Ectodermal cell (in vitro differentiated cells): ENCODE data around the gene GPR17.

ENCODE experiments used
- H3K27ac ChIP-seq: 2 replicates; pipeline ENCODE4 v1.7.0; 2013; ENCODE audit warnings: mild to moderate bottlenecking, low read depth, low read length; ENCODE audit not compliant: insufficient read depth, poor library complexity, severe bottlenecking
- H3K27me3 ChIP-seq: 2 replicates; pipeline ENCODE4 v1.7.0; 2013; ENCODE audit warnings: mild to moderate bottlenecking, low read length; ENCODE audit not compliant: insufficient read depth, control insufficient read depth, poor library complexity, severe bottlenecking
- H3K36me3 ChIP-seq: one replicate; pipeline ENCODE4 v1.7.0; 2013; ENCODE audit warnings: low read length; ENCODE audit not compliant: control insufficient read depth, insufficient read depth
- H3K4me1 ChIP-seq: one replicate; pipeline ENCODE4 v1.7.0; 2013; ENCODE audit warnings: low read length; ENCODE audit not compliant: control insufficient read depth, insufficient read depth
- H3K4me3 ChIP-seq: 2 replicates; pipeline ENCODE4 v1.7.0; 2013; ENCODE audit warnings: low read depth, low read length, control low read depth; ENCODE audit not compliant: insufficient read depth
- H3K9me3 ChIP-seq: 2 replicates; pipeline ENCODE4 v1.7.0; 2013; ENCODE audit warnings: mild to moderate bottlenecking, low read length, moderate library complexity; ENCODE audit not compliant: control insufficient read depth
- WGBS, 2 experiments: methylation state at CpG; one replicate each; pipeline ENCODE4 v1.1.7; 2013; ENCODE audit warnings: missing lambda C conversion rate in 2 of 2; 5-methylcytosine and 5-hydroxymethylcytosine counted together

The GPR17 gene

DNA sequence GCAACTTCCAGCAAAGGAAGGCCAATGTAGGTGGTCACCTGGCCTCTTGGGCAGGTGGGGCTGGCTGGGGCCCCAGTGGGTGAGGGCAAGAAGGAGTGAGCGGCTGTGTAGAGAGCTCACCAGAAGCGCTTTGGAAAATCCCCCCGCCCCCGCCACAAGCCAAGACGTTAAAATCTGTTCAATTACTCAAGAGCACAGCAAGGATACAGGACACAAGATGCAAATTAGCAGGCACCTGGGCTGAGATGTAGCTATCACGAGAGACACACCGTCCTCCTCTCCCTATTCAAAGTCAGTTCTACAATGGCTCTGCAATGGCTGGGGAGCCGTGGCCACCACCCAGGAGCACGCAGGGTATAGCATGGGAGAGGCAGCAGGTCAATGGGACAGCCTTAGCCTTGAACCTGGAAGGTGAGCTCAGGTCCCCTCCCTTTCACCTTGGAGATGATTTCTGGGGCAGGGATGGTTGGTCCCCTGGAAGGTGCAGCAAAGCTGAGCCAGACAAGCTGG lies 38.5 kb upstream of the GPR17 start:
- Histone ChIP-seq H3K36me3 (no peaks in the 10 kb centered on the region), H3K9me3 (no peaks in the 10 kb centered on the region), H3K4me3 (no peak overlapping the region), H3K27me3 (no peaks in the 10 kb centered on the region), H3K4me1 (no peaks in the 10 kb centered on the region), H3K27ac (no peak overlapping the region)
- WGBS, 2 experiments: 91 to 94% methylated on average over 9 of the region's 9 CpGs

DNA sequence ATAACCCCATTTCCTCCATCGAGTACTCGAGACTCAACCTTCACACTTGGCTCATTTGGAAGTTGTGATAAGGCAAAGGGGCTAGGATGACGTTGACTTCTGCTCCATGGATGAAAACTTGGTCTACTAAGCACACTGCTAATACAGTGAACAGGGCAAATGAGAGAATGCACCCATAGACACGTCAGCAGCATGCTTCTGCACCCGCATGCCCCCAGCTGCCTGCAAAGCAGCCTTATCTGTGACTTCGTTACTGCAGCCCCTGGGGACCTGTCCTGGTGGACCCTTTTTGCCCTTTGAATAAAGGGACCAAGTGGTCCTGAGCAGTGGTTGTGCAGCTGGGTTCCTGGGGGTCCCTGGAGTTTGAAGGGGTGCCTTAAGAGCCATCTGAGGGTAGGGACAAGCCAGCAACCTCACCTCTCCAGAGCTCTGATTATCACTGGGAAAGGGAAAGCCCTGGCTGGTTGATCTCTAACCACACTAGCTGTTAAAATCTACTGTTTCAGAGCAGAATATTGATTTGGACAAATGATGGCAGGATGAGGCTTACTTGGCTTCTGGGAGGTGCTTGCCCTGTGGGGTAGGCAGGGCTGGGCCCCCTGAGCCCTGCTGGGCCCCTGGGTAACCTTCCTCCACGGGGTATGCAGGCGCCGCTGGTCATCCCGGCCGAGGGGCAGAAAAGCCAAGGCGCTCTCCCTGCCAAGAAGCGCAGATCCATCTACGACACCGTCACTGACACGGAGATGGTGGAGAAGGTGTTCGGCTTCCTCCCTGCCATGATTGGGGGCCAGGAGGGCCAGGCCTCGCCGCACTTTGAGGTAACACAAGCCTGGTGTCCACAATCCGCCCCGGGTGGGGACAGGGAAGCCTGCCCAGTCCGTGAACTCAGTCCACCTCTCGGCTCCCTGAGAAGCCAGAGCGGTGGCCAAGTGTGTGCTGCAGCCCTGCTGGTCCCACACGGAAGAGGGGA lies 37.6 kb upstream of the GPR17 start:
- no peak overlapping the region for H3K27ac ChIP-seq
- 91 to 92% methylated on average over 25 of the region's 25 CpGs for WGBS, 2 experiments
- no peaks in the 10 kb centered on the region for H3K27me3 ChIP-seq
- H3K4me1 ChIP-seq: no peaks in the 10 kb centered on the region
- no peaks in the 10 kb centered on the region for H3K36me3 ChIP-seq
- H3K9me3 ChIP-seq: no peaks in the 10 kb centered on the region
- H3K4me3 ChIP-seq: no peak overlapping the region

DNA sequence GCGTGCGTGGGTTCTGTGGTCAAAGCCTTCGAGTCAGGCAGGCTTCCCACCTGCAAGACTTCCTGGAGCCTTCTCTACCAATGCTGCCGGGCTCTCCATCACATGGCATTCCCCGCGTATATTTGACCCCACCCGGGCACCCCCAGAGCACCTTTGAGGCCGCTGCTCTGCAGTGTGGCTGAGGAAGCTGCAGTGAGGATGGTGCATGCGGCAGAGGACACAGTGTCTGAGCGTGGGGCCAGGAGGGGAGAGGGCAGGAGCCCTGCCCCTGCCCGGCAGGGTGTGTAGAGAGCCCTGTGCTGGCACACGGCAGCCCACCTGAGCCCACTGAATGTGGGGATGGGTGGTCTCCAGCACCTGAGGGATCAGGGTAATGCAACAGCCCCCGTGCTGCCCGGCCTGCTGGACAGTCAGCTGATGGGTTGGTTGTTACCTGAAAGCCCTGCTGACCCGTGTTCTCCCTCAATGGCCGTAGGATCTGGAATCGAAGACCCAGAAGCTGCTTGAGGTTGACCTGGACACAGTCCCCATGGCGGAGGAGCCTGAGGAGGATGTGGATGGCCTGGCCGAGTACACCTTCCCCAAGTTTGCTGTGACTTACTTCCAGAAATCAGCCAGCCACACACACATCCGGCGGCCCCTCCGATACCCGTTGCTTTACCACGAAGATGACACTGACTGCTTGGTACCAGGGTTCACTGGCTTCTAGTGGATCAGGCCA lies 36.8 kb upstream of the GPR17 start:
- H3K27ac ChIP-seq: no peak overlapping the region
- H3K4me1 ChIP-seq: no peaks in the 10 kb centered on the region
- H3K27me3 ChIP-seq: no peaks in the 10 kb centered on the region
- 87 to 88% methylated on average over 24 of the region's 24 CpGs for WGBS, 2 experiments
- H3K36me3 ChIP-seq: no peaks in the 10 kb centered on the region
- H3K4me3 ChIP-seq: no peak overlapping the region
- H3K9me3 ChIP-seq: no peaks in the 10 kb centered on the region

DNA sequence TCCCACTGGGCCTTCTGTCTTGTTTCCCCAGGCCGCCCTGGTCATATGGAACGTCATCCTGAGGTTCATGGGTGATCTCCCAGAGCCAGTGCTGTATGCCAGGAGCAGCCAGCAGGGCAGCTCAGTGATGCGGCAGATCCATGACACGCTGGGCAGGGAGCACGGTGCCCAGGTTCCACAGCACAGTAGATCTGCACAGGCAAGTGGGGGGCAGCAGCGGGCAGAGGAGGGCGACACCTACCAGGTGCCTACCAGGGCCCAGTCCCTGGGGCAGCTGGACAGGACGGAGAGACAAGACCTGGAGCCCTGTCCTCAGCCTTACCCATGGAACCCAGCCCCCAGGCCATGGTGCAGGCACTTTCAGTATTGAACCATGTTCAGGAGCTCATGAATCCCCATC lies 36.1 kb upstream of the GPR17 start:
- 91 to 97% methylated on average over 8 of the region's 8 CpGs for WGBS, 2 experiments
- Histone ChIP-seq H3K27me3 (no peaks in the 10 kb centered on the region), H3K4me3 (no peak overlapping the region), H3K4me1 (no peaks in the 10 kb centered on the region), H3K9me3 (no peaks in the 10 kb centered on the region), H3K36me3 (no peaks in the 10 kb centered on the region), H3K27ac (no peak overlapping the region)

DNA sequence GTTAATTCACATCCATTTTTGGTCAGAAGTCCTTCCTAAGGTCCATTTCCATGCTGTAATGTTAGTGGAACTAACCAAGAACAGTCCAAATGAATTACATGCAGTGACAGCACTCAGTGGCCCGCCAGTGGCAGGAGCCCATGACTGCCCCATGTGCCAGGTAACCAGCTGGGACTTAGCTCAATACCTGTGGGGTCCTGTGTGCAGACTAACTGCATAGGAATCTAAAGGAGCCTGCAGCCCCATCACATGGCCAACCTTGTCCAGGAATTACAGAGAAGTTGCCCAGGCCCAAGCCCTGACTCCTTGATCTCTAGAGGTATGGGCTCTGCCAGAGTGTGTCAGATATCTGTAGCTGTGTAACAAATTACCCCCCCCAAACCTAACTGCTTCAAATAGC lies 35.4 kb upstream of the GPR17 start:
- H3K4me3 ChIP-seq: no peak overlapping the region
- WGBS, 2 experiments: 90 to 96% methylated on average over 1 of the region's 1 CpG

DNA sequence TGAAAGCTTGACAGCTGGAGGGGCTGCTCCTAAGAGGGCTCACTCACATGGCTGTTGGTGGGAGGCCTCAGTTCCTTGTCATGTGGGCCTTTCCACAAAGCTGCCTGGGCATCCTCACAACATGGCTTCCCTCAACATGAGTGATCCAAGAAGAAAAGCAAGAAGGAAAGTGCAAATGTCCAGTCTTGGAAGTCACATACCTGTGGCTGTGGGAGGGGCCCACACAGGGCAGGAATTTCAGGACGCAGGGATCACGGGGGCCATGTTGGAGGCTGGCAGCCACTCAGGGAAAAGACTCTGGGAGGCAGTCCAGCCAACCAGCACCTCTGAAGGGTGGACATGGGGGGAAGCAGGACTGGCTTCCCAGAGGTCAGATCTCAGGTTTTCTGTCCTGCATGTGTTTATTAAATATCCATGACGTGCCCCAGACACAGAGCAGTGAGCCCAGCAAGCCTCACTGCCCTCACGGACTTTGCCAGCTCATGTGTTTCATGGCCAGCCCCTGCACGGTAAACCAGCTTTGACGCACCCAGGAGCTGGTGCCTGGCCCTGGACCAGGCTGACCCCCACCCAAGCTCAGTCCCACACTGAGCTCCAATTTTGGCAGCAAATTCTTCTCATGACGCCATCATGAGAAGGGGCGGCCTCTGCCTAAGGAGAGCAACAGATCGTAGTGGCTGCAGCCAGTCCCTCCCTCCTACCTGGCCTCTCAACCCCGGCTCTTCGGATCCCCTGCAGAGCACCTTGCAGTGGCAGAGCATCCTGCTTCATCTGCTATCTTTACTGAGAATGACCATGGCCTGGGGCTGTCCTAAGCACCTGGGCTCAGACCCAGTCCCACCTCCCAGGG lies 34.7 kb upstream of the GPR17 start:
- H3K9me3 ChIP-seq: no peaks in the 10 kb centered on the region
- no peaks in the 10 kb centered on the region for H3K27me3 ChIP-seq
- no peaks in the 10 kb centered on the region for H3K36me3 ChIP-seq
- H3K27ac ChIP-seq: no peak overlapping the region
- H3K4me3 ChIP-seq: no peak overlapping the region
- peaks cover 5% of the 10 kb centered on the region for H3K4me1 ChIP-seq
- 89 to 91% methylated on average over 11 of the region's 11 CpGs for WGBS, 2 experiments

More for the DNA sequence above, 35.4 kb upstream of the GPR17 start:
- H3K27ac ChIP-seq: no peak overlapping the region
- H3K4me1 ChIP-seq: no peaks in the 10 kb centered on the region
- H3K27me3 ChIP-seq: no peaks in the 10 kb centered on the region
- H3K36me3 ChIP-seq: no peaks in the 10 kb centered on the region
- no peaks in the 10 kb centered on the region for H3K9me3 ChIP-seq

DNA sequence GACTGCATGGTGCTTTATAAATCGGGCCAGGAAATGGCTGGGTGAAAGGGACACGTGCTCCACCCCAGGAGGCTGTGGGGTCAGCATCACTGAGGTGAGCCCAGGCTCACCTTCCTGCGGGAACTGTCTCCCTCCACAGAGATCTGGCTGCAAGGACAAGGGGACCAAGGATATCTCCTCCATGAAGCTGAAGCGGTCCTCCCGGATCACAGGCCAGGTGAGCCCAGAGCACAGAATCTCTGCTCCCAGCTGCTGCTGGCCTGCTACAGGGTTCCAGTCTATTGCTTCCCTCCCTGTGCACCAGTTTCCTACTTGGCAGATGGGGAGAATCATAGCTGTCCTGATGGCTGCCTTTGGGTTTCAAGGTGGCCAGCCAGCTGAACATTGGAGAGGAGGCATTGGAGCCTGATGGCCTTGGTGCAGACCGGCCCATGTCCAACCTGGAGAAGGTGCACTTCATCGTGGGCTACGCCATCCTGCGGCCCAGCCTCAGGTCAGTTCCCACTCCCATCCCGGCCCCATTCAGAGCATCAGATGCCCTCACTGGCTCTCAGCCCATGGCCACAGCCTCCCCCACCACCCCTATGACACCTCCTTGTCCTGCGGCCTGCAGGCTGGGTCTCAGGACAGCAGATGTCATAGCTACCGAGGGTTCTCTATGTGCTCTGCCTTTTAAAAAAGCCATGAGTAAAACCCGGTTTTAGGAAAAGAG lies 33.7 kb upstream of the GPR17 start:
- H3K27ac ChIP-seq: no peak overlapping the region
- no peak overlapping the region for H3K4me3 ChIP-seq
- WGBS, 2 experiments: 85 to 87% methylated on average over 13 of the region's 13 CpGs
- H3K9me3 ChIP-seq: no peaks in the 10 kb centered on the region
- H3K27me3 ChIP-seq: no peaks in the 10 kb centered on the region
- H3K36me3 ChIP-seq: no peaks in the 10 kb centered on the region
- peaks cover 5% of the 10 kb centered on the region for H3K4me1 ChIP-seq

DNA sequence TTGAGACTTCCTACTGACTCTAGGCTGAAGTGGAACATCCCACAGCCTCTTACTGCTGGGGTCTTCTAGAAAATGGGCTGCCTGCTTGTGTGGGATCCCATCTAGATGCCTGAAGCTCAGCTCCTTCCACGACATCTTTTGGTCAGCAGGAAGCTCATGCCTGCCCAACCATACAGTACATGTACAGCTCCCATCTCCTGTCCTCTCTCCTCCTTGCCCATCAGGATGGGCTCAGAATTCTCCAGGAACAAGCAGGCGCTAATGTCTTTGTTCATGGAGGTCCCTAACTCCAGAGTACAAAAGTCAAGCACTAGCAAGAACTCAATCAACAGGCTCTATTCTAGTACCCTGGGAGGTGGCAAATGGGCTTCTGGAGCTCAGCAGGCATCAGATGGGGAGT lies 31.7 kb upstream of the GPR17 start:
- Histone ChIP-seq H3K27me3 (no peaks in the 10 kb centered on the region), H3K4me1 (peaks cover 5% of the 10 kb centered on the region), H3K27ac (no peak overlapping the region), H3K9me3 (no peaks in the 10 kb centered on the region), H3K36me3 (no peaks in the 10 kb centered on the region), H3K4me3 (no peak overlapping the region)
- 93 to 98% methylated on average over 2 of the region's 2 CpGs for WGBS, 2 experiments

DNA sequence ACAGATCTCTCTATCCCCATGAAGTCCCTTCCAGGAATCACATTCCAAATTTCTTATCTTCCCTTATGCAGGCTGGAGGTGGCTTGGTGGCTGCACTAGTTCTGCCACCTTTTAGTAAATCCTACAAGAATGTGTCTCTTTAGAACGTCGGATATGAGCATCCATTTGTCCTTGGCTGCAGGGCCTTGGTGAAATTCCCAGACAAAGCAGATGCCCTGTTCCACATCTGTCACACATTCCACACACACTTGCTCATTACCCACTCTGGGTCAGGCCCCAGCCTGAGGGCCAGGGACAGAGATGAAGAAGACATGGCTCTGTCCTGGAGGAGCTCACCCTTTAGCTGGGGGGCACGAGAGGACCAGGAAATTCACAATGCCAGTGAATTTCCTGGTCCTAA lies 31.2 kb upstream of the GPR17 start:
- Histone ChIP-seq H3K9me3 (no peaks in the 10 kb centered on the region), H3K27ac (no peak overlapping the region), H3K4me1 (peaks cover 5% of the 10 kb centered on the region), H3K27me3 (no peaks in the 10 kb centered on the region), H3K4me3 (no peak overlapping the region), H3K36me3 (no peaks in the 10 kb centered on the region)
- 89 to 92% methylated on average over 3 of the region's 3 CpGs for WGBS, 2 experiments
